Progenitor cell of endocrine pancreas (in vitro differentiated cells): ENCODE data around the gene SLC22A16. TPM values are rescaled to one million over a fixed set of nuclear protein-coding genes. Genes with fewer than 3 reads are reported as not detected.
"Not testable (repeated sequence)": the region's sequence is repeated elsewhere in the genome, so short reads cannot be mapped to it uniquely, and the experiment has no call there.

Experiments used
- DNase-seq: peaks from one replicate; pipeline ENCODE4 v3.0.0; 2021; ENCODE audit warnings: low spot score; ENCODE audit not compliant: unreplicated experiment
- H3K27ac Mint-ChIP-seq: 2 replicates; pipeline ENCODE4 v1.8.0; 2021; ENCODE audit warnings: mild to moderate bottlenecking, moderate library complexity, mixed read lengths
- H3K27me3 Mint-ChIP-seq: 2 replicates; pipeline ENCODE4 v1.8.0; 2021; ENCODE audit warnings: mixed read lengths
- H3K36me3 Mint-ChIP-seq: 2 replicates; pipeline ENCODE4 v1.8.0; 2022; ENCODE audit warnings: mixed read lengths; ENCODE audit not compliant: insufficient read depth
- H3K4me1 Mint-ChIP-seq: 2 replicates; pipeline ENCODE4 v1.8.0; 2021; ENCODE audit warnings: low read depth, mixed read lengths
- H3K4me3 Mint-ChIP-seq: 2 replicates; pipeline ENCODE4 v1.8.0; 2021; ENCODE audit warnings: low read depth, mild to moderate bottlenecking, moderate library complexity, mixed read lengths
- H3K9me3 Mint-ChIP-seq: 2 replicates; pipeline ENCODE4 v1.8.0; 2021; ENCODE audit warnings: low read depth, mixed read lengths
- CTCF ChIP-seq: fragments of 200-600 bp; sonication (generic); IDR thresholded peaks from one replicate; pipeline ENCODE4 v1.5.0; 2021; ENCODE audit warnings: antibody characterized with exemption, mild to moderate bottlenecking; ENCODE audit not compliant: unreplicated experiment
- total RNA-seq: library from RNA; stranded (reverse); gene quantifications from 2 replicates; pipeline ENCODE4 v1.2.1, GENCODE V29; 2021

SLC22A16 gene
- total RNA-seq, 1 donor from 2014 or later, result not detected

GRCh38 chr6:110458476-110458875 is 17.9 kb downstream of the SLC22A16 start:
- peaks cover 24% of the 10 kb centered on the region for H3K9me3 Mint-ChIP-seq
- no peak for DNase-seq
- no peaks in the 10 kb centered on the region for H3K4me1 Mint-ChIP-seq
- no peak for TF ChIP-seq CTCF
- H3K27ac Mint-ChIP-seq, result no peak overlapping the region
- no peaks in the 10 kb centered on the region for H3K36me3 Mint-ChIP-seq
- H3K4me3 Mint-ChIP-seq, result no peak overlapping the region
- no peaks in the 10 kb centered on the region for H3K27me3 Mint-ChIP-seq

GRCh38 chr6:110457567-110458175 is 18.7 kb downstream of the SLC22A16 start:
- DNase-seq, H3K4me3 Mint-ChIP-seq, H3K4me1 Mint-ChIP-seq, H3K27me3 Mint-ChIP-seq, H3K27ac Mint-ChIP-seq, H3K36me3 Mint-ChIP-seq: not testable (repeated sequence)
- H3K9me3 Mint-ChIP-seq, result peaks cover 18% of the 10 kb centered on the region
- TF ChIP-seq CTCF, result peak; percentile 21

GRCh38 chr6:110456694-110457093 is 19.7 kb downstream of the SLC22A16 start:
- no peak for TF ChIP-seq CTCF
- DNase-seq, result no peak
- Mint-ChIP-seq H3K27me3 (no peaks in the 10 kb centered on the region), H3K9me3 (peaks cover 12% of the 10 kb centered on the region), H3K4me1 (no peaks in the 10 kb centered on the region), H3K4me3 (no peak overlapping the region), H3K27ac (no peak overlapping the region), H3K36me3 (no peaks in the 10 kb centered on the region)

- no peak for DNase-seq
- peaks cover 9% of the 10 kb centered on the region for H3K4me1 Mint-ChIP-seq
- H3K27me3 Mint-ChIP-seq, result no peaks in the 10 kb centered on the region
- H3K9me3 Mint-ChIP-seq, result no peaks in the 10 kb centered on the region
- H3K4me3 Mint-ChIP-seq, result no peak overlapping the region
- H3K36me3 Mint-ChIP-seq, result no peaks in the 10 kb centered on the region
- TF ChIP-seq CTCF, result no peak
- no peak overlapping the region for H3K27ac Mint-ChIP-seq
Measured at GRCh38 chr6:110449541-110449895, 26.9 kb downstream of the SLC22A16 start.

DNA sequence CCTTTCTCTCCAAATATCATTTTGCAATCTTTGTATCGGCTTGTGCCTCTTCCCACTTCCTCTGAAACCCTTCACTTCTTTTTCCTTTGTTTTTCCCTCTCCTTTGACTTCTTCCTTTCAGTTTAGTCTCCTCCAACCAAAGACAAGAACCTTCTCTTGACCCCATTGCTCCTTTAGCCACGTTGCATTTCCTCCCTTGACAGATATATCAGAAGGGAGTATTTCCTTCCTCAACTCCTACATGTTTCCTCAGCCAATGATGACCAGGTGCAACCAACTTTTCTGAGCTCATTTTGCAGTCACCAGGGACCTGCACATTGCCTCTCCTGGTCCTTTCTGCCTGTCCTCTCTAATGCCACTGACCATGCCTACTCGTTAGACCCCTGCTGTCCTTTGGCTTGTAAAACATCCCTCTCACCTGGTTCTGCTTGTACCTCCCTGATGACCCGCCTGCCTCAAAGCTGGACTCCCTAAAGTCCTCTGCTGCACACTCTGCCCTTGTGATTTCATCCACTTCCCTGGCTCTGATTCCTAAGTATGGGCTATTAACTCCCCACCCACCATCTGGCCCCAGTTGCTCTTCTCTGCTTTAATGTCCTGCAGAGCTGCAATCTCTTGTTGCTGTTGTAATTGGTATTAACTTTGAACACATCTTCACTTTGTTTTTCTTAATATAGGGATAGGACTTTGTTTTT is 27.4 kb downstream of the SLC22A16 start:
- H3K4me3 Mint-ChIP-seq, result no peak overlapping the region
- no peak for TF ChIP-seq CTCF
- H3K9me3 Mint-ChIP-seq, result no peaks in the 10 kb centered on the region
- no peak for DNase-seq
- H3K4me1 Mint-ChIP-seq, result peaks cover 9% of the 10 kb centered on the region
- no peaks in the 10 kb centered on the region for H3K27me3 Mint-ChIP-seq
- no peaks in the 10 kb centered on the region for H3K36me3 Mint-ChIP-seq
- no peak overlapping the region for H3K27ac Mint-ChIP-seq
